ENCODE results near the gene GATA2.

DNA sequence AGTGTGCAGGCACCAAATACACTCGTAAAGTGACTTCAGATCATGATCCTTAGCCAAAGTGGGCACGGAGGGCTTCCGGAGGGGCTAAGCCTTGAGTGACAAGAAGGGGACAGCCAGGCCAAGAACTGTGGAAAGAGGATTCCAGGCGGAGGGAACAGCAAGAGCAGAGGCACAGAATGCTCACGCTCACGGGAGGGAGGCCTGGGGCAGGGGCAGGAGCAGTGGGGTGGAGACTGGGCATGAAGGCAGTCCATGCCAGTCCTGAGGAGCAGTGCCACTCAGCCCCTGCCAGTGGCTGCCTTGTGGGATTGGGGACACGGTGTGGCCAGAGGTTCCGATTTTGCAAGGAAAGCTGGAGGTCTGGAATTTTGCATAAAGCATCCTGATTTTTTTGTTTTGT, 62.3 kb downstream of the GATA2 start:
- TF ChIP-seq, protein P1, sequence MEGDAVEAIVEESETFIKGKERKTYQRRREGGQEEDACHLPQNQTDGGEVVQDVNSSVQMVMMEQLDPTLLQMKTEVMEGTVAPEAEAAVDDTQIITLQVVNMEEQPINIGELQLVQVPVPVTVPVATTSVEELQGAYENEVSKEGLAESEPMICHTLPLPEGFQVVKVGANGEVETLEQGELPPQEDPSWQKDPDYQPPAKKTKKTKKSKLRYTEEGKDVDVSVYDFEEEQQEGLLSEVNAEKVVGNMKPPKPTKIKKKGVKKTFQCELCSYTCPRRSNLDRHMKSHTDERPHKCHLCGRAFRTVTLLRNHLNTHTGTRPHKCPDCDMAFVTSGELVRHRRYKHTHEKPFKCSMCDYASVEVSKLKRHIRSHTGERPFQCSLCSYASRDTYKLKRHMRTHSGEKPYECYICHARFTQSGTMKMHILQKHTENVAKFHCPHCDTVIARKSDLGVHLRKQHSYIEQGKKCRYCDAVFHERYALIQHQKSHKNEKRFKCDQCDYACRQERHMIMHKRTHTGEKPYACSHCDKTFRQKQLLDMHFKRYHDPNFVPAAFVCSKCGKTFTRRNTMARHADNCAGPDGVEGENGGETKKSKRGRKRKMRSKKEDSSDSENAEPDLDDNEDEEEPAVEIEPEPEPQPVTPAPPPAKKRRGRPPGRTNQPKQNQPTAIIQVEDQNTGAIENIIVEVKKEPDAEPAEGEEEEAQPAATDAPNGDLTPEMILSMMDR (IDR thresholded peaks at IDR 0.05; ENCODE audit: low read depth, low read length), result no peak
- TF ChIP-seq, protein P2, sequence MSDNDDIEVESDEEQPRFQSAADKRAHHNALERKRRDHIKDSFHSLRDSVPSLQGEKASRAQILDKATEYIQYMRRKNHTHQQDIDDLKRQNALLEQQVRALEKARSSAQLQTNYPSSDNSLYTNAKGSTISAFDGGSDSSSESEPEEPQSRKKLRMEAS (IDR thresholded peaks at IDR 0.05; ENCODE audit: low read depth, low read length), result no peak
- TF ChIP-seq POLR2A (IDR thresholded peaks at IDR 0.05; ENCODE audit: extremely low read depth, insufficient read length), result no peak

All from NB4 (cell line).